ENCODE measurements around the gene ATP1A4. TPM values are rescaled to one million over a fixed set of nuclear protein-coding genes. Genes with fewer than 3 reads are reported as not detected.

Gene ATP1A4
- total and polyA plus RNA-seq, 4 experiments from 2014 or later, result not detected

- ChIA-PET POLR2A (ENCODE audit: partially characterized antibody) (no interaction called here), CTCF (ENCODE audit: partially characterized antibody) (no interaction called here)
- Histone ChIP-seq H3K4me1 (ENCODE audit: insufficient read depth, low read length) (no peaks in the 10 kb centered on the region), H3K27me3 (ENCODE audit: insufficient read depth, low read length) (no peaks in the 10 kb centered on the region), H3K27ac (ENCODE audit: low read depth, low read length) (no peak overlapping the region), H3K4me3 (ENCODE audit: low read length in 2 of 2) (no peak overlapping the region), H3K9me3 (ENCODE audit: control insufficient read depth in 1 of 2, low read length in 2 of 2) (no peaks in the 10 kb centered on the region), H3K36me3 (ENCODE audit: insufficient read depth, low read length) (no peaks in the 10 kb centered on the region)
- intact Hi-C loops (cut with micrococcal nuclease), result no loop called here
- no peak overlapping the region for H3K27ac Mint-ChIP-seq
- peaks cover 5 to 15% of the 10 kb centered on the region in 2 donors for H3K27me3 Mint-ChIP-seq
- no peaks in the 10 kb centered on the region for H3K4me1 Mint-ChIP-seq
- H3K4me3 Mint-ChIP-seq, result no peak overlapping the region
- H3K9me3 Mint-ChIP-seq, result no peaks in the 10 kb centered on the region
- no peaks in the 10 kb centered on the region for H3K36me3 Mint-ChIP-seq
- no peak for DNase-seq
Measured at GRCh38 chr1:160134791-160135572, 16.4 kb upstream of the ATP1A4 start.

GRCh38 chr1:160136121-160136925, 15.1 kb upstream of the ATP1A4 start:
- CTCF ChIA-PET (ENCODE audit: partially characterized antibody), result no interaction called here

DNA sequence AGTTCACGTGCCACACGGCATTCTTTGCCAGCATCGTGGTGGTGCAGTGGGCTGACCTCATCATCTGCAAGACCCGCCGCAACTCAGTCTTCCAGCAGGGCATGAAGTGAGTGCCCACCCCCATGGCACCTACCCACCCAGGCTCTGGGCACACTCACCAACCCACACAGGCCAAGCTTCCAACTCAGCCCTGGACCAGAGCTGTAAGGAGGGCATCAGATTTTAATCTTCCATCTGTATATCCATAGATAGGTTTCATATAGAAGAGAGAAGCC, 14.5 kb upstream of the ATP1A4 start:
- H3K36me3 ChIP-seq (ENCODE audit: insufficient read depth, low read length), result no peaks in the 10 kb centered on the region
- ChIA-PET CTCF (ENCODE audit: partially characterized antibody) (interaction anchor here (0.6 kb wide), 1 partner anchor 857 kb away, joined by 4 read pairs; no protein-coding TSS in a partner anchor), POLR2A (ENCODE audit: partially characterized antibody) (no interaction called here)
- H3K27me3 ChIP-seq (ENCODE audit: insufficient read depth, low read length), result no peaks in the 10 kb centered on the region
- intact Hi-C loops (cut with micrococcal nuclease), result no loop called here
- no peak overlapping the region for H3K27ac ChIP-seq (ENCODE audit: low read depth, low read length)
- no peak overlapping the region for H3K4me3 ChIP-seq (ENCODE audit: low read length in 2 of 2)
- Mint-ChIP-seq H3K4me3 (no peak overlapping the region), H3K36me3 (no peaks in the 10 kb centered on the region), H3K27me3 (peaks cover 6 to 19% of the 10 kb centered on the region in 2 donors), H3K27ac (no peak overlapping the region), H3K4me1 (no peaks in the 10 kb centered on the region), H3K9me3 (no peaks in the 10 kb centered on the region)
- no peak for DNase-seq
- no peaks in the 10 kb centered on the region for H3K9me3 ChIP-seq (ENCODE audit: control insufficient read depth in 1 of 2, low read length in 2 of 2)
- no peaks in the 10 kb centered on the region for H3K4me1 ChIP-seq (ENCODE audit: insufficient read depth, low read length)

More at GRCh38 chr1:160136121-160136925, 15.1 kb upstream of the ATP1A4 start:
- POLR2A ChIA-PET (ENCODE audit: partially characterized antibody), result no interaction called here
- Mint-ChIP-seq H3K4me1 (no peaks in the 10 kb centered on the region), H3K9me3 (no peaks in the 10 kb centered on the region), H3K4me3 (no peak overlapping the region), H3K27me3 (peaks cover 5 to 13% of the 10 kb centered on the region in 2 donors), H3K36me3 (no peaks in the 10 kb centered on the region), H3K27ac (no peak overlapping the region)
- H3K4me1 ChIP-seq (ENCODE audit: insufficient read depth, low read length), result no peaks in the 10 kb centered on the region
- no peaks in the 10 kb centered on the region for H3K9me3 ChIP-seq (ENCODE audit: control insufficient read depth in 1 of 2, low read length in 2 of 2)
- H3K36me3 ChIP-seq (ENCODE audit: insufficient read depth, low read length), result no peaks in the 10 kb centered on the region
- DNase-seq, result no peak
- no peak overlapping the region for H3K27ac ChIP-seq (ENCODE audit: low read depth, low read length)
- intact Hi-C loops (cut with micrococcal nuclease), result no loop called here
- H3K4me3 ChIP-seq (ENCODE audit: low read length in 2 of 2), result no peak overlapping the region
- no peaks in the 10 kb centered on the region for H3K27me3 ChIP-seq (ENCODE audit: insufficient read depth, low read length)

- no peak for DNase-seq
- Histone ChIP-seq H3K27ac (ENCODE audit: low read depth, low read length) (no peak overlapping the region), H3K4me3 (ENCODE audit: low read length in 2 of 2) (no peak overlapping the region), H3K9me3 (ENCODE audit: control insufficient read depth in 1 of 2, low read length in 2 of 2) (no peaks in the 10 kb centered on the region), H3K36me3 (ENCODE audit: insufficient read depth, low read length) (no peaks in the 10 kb centered on the region), H3K4me1 (ENCODE audit: insufficient read depth, low read length) (no peaks in the 10 kb centered on the region), H3K27me3 (ENCODE audit: insufficient read depth, low read length) (no peaks in the 10 kb centered on the region)
- Mint-ChIP-seq H3K27ac (no peak overlapping the region), H3K36me3 (no peaks in the 10 kb centered on the region), H3K4me3 (no peak overlapping the region), H3K9me3 (no peaks in the 10 kb centered on the region), H3K4me1 (no peaks in the 10 kb centered on the region), H3K27me3 (peaks cover 6 to 19% of the 10 kb centered on the region in 2 donors)
- POLR2A ChIA-PET (ENCODE audit: partially characterized antibody), result no interaction called here
- intact Hi-C loops (cut with micrococcal nuclease), result no loop called here
- CTCF ChIA-PET (ENCODE audit: partially characterized antibody), result interaction anchor here (0.6 kb wide), 1 partner anchor 857 kb away, joined by 4 read pairs; no protein-coding TSS in a partner anchor
Measured at GRCh38 chr1:160137216-160137862, 14.1 kb upstream of the ATP1A4 start.

DNA sequence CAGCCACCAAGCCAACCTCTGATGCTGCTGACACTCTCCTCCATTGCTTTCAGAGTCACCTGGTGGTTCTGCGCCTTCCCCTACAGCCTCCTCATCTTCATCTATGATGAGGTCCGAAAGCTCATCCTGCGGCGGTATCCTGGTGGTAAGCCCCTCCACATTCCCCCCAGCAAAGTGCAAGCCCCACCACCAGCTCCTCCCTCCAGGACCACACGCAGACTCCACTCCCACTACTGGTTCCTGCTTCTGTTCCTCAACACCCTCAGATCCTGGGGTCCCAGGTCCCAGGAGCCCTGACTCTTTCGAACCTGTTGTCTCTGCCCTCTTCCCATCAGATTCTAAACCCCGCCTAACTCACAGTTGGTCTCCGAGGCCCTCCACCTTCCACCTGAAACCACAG, 11.6 kb upstream of the ATP1A4 start:
- no peaks in the 10 kb centered on the region for H3K9me3 Mint-ChIP-seq
- H3K4me3 ChIP-seq (ENCODE audit: low read length in 2 of 2), result no peak overlapping the region
- no peak overlapping the region for H3K27ac ChIP-seq (ENCODE audit: low read depth, low read length)
- no peaks in the 10 kb centered on the region for H3K36me3 ChIP-seq (ENCODE audit: insufficient read depth, low read length)
- no peaks in the 10 kb centered on the region for H3K9me3 ChIP-seq (ENCODE audit: control insufficient read depth in 1 of 2, low read length in 2 of 2)
- no peaks in the 10 kb centered on the region for H3K4me1 Mint-ChIP-seq
- CTCF ChIA-PET (ENCODE audit: partially characterized antibody), result no interaction called here
- no peaks in the 10 kb centered on the region for H3K27me3 ChIP-seq (ENCODE audit: insufficient read depth, low read length)
- no peak overlapping the region for H3K27ac Mint-ChIP-seq
- no peaks in the 10 kb centered on the region for H3K36me3 Mint-ChIP-seq
- H3K4me3 Mint-ChIP-seq, result no peak overlapping the region
- POLR2A ChIA-PET (ENCODE audit: partially characterized antibody), result no interaction called here
- peaks cover 11 to 24% of the 10 kb centered on the region in 2 donors for H3K27me3 Mint-ChIP-seq
- DNase-seq, result no peak
- intact Hi-C loops (cut with micrococcal nuclease), result no loop called here
- no peaks in the 10 kb centered on the region for H3K4me1 ChIP-seq (ENCODE audit: insufficient read depth, low read length)

GRCh38 chr1:160143695-160144094, 7.7 kb upstream of the ATP1A4 start:
- Histone ChIP-seq H3K9me3 (ENCODE audit: control insufficient read depth in 1 of 2, low read length in 2 of 2) (no peaks in the 10 kb centered on the region), H3K36me3 (ENCODE audit: insufficient read depth, low read length) (no peaks in the 10 kb centered on the region), H3K27ac (ENCODE audit: low read depth, low read length) (no peak overlapping the region), H3K27me3 (ENCODE audit: insufficient read depth, low read length) (no peaks in the 10 kb centered on the region), H3K4me3 (ENCODE audit: low read length in 2 of 2) (no peak overlapping the region), H3K4me1 (ENCODE audit: insufficient read depth, low read length) (no peaks in the 10 kb centered on the region)
- peaks cover 11 to 25% of the 10 kb centered on the region in 2 donors for H3K27me3 Mint-ChIP-seq
- no peak overlapping the region for H3K27ac Mint-ChIP-seq
- H3K4me1 Mint-ChIP-seq, result no peaks in the 10 kb centered on the region
- H3K36me3 Mint-ChIP-seq, result no peaks in the 10 kb centered on the region
- intact Hi-C loops (cut with micrococcal nuclease), result no loop called here
- POLR2A ChIA-PET (ENCODE audit: partially characterized antibody), result no interaction called here
- no peak for DNase-seq
- H3K4me3 Mint-ChIP-seq, result no peak overlapping the region
- CTCF ChIA-PET (ENCODE audit: partially characterized antibody), result no interaction called here
- no peaks in the 10 kb centered on the region for H3K9me3 Mint-ChIP-seq

DNA sequence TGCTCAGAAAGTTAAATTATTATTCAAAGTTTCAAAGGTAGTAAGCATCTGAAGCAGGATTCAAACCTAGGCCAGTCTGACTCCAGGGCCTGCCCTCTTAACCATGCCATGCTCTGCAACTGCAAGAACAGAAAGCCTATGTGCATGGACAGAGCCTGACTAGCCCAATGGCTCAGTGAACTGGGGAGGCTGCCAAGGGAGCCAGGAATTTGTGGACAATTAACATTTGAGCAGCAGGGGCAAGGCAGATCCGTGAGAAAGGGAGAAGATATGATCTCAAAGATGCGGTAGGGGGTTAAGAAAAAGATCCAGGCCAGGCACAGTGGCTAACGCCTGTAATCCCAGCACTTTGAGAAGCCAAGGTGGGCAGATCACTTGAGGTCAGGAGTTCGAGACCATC, 6.5 kb upstream of the ATP1A4 start:
- no peak for DNase-seq
- no peaks in the 10 kb centered on the region for H3K36me3 Mint-ChIP-seq
- H3K27me3 Mint-ChIP-seq, result peaks cover 11 to 23% of the 10 kb centered on the region in 2 donors
- H3K27ac ChIP-seq (ENCODE audit: low read depth, low read length), result no peak overlapping the region
- H3K4me3 ChIP-seq (ENCODE audit: low read length in 2 of 2), result no peak overlapping the region
- H3K36me3 ChIP-seq (ENCODE audit: insufficient read depth, low read length), result no peaks in the 10 kb centered on the region
- H3K4me3 Mint-ChIP-seq, result no peak overlapping the region
- no peaks in the 10 kb centered on the region for H3K9me3 ChIP-seq (ENCODE audit: control insufficient read depth in 1 of 2, low read length in 2 of 2)
- H3K4me1 ChIP-seq (ENCODE audit: insufficient read depth, low read length), result no peaks in the 10 kb centered on the region
- ChIA-PET POLR2A (ENCODE audit: partially characterized antibody) (no interaction called here), CTCF (ENCODE audit: partially characterized antibody) (no interaction called here)
- intact Hi-C loops (cut with micrococcal nuclease), result no loop called here
- H3K9me3 Mint-ChIP-seq, result no peaks in the 10 kb centered on the region
- no peak overlapping the region for H3K27ac Mint-ChIP-seq
- H3K4me1 Mint-ChIP-seq, result no peaks in the 10 kb centered on the region
- no peaks in the 10 kb centered on the region for H3K27me3 ChIP-seq (ENCODE audit: insufficient read depth, low read length)

Data from CD4-positive, alpha-beta memory T cell (primary cell).